Ovary (tissue), 3 donors: ENCODE measurements around the gene CYP2B6.
"Not testable (repeated sequence)": the region's sequence is repeated elsewhere in the genome, so short reads cannot be mapped to it uniquely, and the experiment has no call there.

Experiments
- EP300 ChIP-seq: sonication (generic); formaldehyde crosslinking; IDR thresholded peaks from one replicate; pipeline ENCODE4 v1.6.1; 2017; ENCODE audit warnings: antibody characterized with exemption
- POLR2A ChIP-seq: fragments of 450-650 bp; IDR thresholded peaks from one replicate; pipeline ENCODE4 v1.6.1; 2017; ENCODE audit warnings: antibody characterized with exemption, mild to moderate bottlenecking, moderate library complexity
- TF ChIP-seq, protein P1 (sequence below), 3 donors: fragments of 450-650 bp in 2 of 3; fragments of 200-600 bp in 1 of 3; IDR thresholded peaks; one replicate each; pipeline versions ENCODE4 v1.5.1 to v1.8.0; 2016 to 2022; ENCODE audit warnings: antibody characterized with exemption in 3 of 3, mild to moderate bottlenecking in 1 of 3
- donor health status: DM: no; HTN: no; CAD: no.

DNA sequence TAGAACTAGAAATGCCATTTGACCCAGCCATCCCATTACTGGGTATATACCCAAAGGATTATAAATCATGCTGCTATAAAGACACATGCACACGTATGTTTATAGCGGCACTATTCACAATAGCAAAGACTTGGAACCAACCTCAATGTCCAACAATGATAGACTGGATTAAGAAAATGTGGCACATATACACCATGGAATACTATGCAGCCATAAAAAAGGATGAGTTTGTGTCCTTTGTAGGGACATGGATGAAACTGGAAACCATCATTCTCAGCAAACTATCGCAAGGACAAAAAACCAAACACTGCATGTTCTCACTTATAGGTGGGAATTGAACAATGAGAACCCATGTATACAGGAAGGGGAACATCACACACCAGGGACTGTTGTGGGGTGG is 23.0 kb upstream of the CYP2B6 start:
- TF ChIP-seq, protein P1, sequence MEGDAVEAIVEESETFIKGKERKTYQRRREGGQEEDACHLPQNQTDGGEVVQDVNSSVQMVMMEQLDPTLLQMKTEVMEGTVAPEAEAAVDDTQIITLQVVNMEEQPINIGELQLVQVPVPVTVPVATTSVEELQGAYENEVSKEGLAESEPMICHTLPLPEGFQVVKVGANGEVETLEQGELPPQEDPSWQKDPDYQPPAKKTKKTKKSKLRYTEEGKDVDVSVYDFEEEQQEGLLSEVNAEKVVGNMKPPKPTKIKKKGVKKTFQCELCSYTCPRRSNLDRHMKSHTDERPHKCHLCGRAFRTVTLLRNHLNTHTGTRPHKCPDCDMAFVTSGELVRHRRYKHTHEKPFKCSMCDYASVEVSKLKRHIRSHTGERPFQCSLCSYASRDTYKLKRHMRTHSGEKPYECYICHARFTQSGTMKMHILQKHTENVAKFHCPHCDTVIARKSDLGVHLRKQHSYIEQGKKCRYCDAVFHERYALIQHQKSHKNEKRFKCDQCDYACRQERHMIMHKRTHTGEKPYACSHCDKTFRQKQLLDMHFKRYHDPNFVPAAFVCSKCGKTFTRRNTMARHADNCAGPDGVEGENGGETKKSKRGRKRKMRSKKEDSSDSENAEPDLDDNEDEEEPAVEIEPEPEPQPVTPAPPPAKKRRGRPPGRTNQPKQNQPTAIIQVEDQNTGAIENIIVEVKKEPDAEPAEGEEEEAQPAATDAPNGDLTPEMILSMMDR (IDR thresholded peaks at IDR 0.05), result not testable (repeated sequence)
- not testable (repeated sequence) for TF ChIP-seq POLR2A, EP300
